NB4 (cell line): Measurements from ENCODE around the gene ZCCHC2.

ENCODE experiments used
- CTCF ChIP-seq: IDR thresholded peaks from one replicate; pipeline ENCODE4 v1.5.1; 2012; ENCODE audit warnings: low read depth, low read length
- MAX ChIP-seq: IDR thresholded peaks from 2 replicates; pipeline ENCODE4 v1.6.1; 2011; ENCODE audit warnings: low read depth, low read length

- TF ChIP-seq CTCF (no peak), MAX (no peak)
Measured at GRCh38 chr18:62607708-62608428, 85.0 kb downstream of the ZCCHC2 start.
